ENCODE data around the gene EID3. TPM values are rescaled to one million over a fixed set of nuclear protein-coding genes. Genes with fewer than 3 reads are reported as not detected.
"Not testable (repeated sequence)": the region's sequence is repeated elsewhere in the genome, so short reads cannot be mapped to it uniquely, and the experiment has no call there.

Gene EID3
- total RNA-seq, 1 experiment from 2014 or later: 3.0 TPM

DNA sequence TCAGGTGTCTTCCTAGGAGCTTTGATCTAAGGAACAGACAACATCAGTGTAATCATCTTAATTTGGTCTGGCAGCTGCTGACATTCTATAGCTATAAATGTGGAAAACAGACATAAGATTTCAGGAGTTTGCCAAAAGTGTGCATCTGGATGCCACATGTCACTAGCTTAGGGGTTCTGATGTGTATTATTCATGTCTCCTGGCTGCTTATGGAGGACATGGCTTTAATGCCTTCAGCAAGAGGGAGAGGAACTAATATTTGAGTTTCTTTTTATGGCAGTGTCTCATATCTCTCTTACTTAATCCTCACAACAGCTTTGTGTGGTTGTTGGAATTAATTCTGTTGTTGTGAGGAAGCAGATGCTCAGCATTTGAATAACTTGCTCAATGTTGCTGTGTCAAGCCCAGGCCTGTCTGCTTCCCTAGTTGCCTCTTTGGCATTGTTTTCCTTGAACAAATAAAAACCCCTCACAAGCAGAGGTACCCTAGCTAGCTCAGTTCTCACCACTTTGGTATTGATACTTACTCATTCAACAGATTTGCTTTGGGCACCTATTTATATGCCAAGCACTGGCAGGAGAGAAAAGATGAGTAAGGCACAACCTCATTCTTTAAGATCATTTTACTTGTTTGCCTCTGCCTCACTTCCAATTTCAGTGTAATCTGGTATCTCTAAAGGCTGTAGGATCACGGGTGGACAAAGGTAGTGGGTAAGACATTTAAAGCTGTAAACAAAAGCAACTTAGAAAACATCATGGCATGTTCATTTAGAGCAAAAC is 39.8 kb upstream of the EID3 start:
- TF ChIP-seq, protein P1, sequence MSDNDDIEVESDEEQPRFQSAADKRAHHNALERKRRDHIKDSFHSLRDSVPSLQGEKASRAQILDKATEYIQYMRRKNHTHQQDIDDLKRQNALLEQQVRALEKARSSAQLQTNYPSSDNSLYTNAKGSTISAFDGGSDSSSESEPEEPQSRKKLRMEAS (IDR thresholded peaks at IDR 0.05): no peak
- TF ChIP-seq ELF1 (IDR thresholded peaks at IDR 0.05; ENCODE audit: borderline replicate concordance, low read depth) (no peak), EZH2phosphoT487 (IDR thresholded peaks at IDR 0.05; ENCODE audit: borderline replicate concordance) (no peak), FOSL1 (IDR thresholded peaks at IDR 0.05; ENCODE audit: low read depth) (no peak), ZNF274 (IDR thresholded peaks at IDR 0.05; ENCODE audit: low read depth, low read length) (no peak), EGR1 (IDR thresholded peaks at IDR 0.05; ENCODE audit: low read depth) (no peak), YY1 (IDR thresholded peaks at IDR 0.05; ENCODE audit: extremely low read depth, insufficient replicate concordance, low read depth, low read length) (no peak), SP1 (IDR thresholded peaks at IDR 0.05; ENCODE audit: low read depth) (no peak), CBX3 (IDR thresholded peaks at IDR 0.05; ENCODE audit: low read depth) (no peak)
- TF ChIP-seq, protein P2, sequence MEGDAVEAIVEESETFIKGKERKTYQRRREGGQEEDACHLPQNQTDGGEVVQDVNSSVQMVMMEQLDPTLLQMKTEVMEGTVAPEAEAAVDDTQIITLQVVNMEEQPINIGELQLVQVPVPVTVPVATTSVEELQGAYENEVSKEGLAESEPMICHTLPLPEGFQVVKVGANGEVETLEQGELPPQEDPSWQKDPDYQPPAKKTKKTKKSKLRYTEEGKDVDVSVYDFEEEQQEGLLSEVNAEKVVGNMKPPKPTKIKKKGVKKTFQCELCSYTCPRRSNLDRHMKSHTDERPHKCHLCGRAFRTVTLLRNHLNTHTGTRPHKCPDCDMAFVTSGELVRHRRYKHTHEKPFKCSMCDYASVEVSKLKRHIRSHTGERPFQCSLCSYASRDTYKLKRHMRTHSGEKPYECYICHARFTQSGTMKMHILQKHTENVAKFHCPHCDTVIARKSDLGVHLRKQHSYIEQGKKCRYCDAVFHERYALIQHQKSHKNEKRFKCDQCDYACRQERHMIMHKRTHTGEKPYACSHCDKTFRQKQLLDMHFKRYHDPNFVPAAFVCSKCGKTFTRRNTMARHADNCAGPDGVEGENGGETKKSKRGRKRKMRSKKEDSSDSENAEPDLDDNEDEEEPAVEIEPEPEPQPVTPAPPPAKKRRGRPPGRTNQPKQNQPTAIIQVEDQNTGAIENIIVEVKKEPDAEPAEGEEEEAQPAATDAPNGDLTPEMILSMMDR (IDR thresholded peaks at IDR 0.05 in 2 of 3, conservative IDR thresholded peaks at IDR 0.05 in 1 of 3; ENCODE audit: borderline replicate concordance in 1 of 3, insufficient read depth in 1 of 3, low read depth in 2 of 3, low read length in 2 of 3): no peak
- TF ChIP-seq, protein P3, sequence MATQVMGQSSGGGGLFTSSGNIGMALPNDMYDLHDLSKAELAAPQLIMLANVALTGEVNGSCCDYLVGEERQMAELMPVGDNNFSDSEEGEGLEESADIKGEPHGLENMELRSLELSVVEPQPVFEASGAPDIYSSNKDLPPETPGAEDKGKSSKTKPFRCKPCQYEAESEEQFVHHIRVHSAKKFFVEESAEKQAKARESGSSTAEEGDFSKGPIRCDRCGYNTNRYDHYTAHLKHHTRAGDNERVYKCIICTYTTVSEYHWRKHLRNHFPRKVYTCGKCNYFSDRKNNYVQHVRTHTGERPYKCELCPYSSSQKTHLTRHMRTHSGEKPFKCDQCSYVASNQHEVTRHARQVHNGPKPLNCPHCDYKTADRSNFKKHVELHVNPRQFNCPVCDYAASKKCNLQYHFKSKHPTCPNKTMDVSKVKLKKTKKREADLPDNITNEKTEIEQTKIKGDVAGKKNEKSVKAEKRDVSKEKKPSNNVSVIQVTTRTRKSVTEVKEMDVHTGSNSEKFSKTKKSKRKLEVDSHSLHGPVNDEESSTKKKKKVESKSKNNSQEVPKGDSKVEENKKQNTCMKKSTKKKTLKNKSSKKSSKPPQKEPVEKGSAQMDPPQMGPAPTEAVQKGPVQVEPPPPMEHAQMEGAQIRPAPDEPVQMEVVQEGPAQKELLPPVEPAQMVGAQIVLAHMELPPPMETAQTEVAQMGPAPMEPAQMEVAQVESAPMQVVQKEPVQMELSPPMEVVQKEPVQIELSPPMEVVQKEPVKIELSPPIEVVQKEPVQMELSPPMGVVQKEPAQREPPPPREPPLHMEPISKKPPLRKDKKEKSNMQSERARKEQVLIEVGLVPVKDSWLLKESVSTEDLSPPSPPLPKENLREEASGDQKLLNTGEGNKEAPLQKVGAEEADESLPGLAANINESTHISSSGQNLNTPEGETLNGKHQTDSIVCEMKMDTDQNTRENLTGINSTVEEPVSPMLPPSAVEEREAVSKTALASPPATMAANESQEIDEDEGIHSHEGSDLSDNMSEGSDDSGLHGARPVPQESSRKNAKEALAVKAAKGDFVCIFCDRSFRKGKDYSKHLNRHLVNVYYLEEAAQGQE (IDR thresholded peaks at IDR 0.05; ENCODE audit: low read depth): no peak
- intact Hi-C loops (cut with micrococcal nuclease): no loop called here
- H3K79me2 ChIP-seq (ENCODE audit: insufficient read depth, low read length): no peaks in the 10 kb centered on the region
- peaks cover 0 to 19% of the 10 kb centered on the region in 2 experiments; a peak in 2 of 4 replicates for H3K4me1 ChIP-seq (ENCODE audit: control insufficient read depth in 1 of 2, insufficient read depth in 2 of 2, low read length in 2 of 2)
- CTCF ChIA-PET: no interaction called here
- no peaks in the 10 kb centered on the region for H3K9me2 ChIP-seq (ENCODE audit: insufficient read depth)
- H3K27me3 ChIP-seq (ENCODE audit: insufficient read depth, low read length): no peaks in the 10 kb centered on the region
- BruUV-seq (replicated peaks): no TSS peak
- H3K36me3 ChIP-seq (ENCODE audit: control insufficient read depth in 1 of 2, insufficient read depth in 2 of 2, low read length in 2 of 2): no peaks in the 10 kb centered on the region
- no peak overlapping the region for H3K27ac ChIP-seq (ENCODE audit: low read depth, low read length)
- H3K9ac ChIP-seq (ENCODE audit: low read length): no peak overlapping the region
- DNase-seq (ENCODE audit: low read depth, low spot score) (no peak), ATAC-seq (no peak)
- no peaks in the 10 kb centered on the region for H4K20me1 ChIP-seq (ENCODE audit: insufficient read depth)
- no peak overlapping the region for H3K4me2 ChIP-seq (ENCODE audit: low read length)
- H2AFZ ChIP-seq (ENCODE audit: low read depth, low read length, poor library complexity, severe bottlenecking): no peak overlapping the region
- no peaks in the 10 kb centered on the region for H3K9me3 ChIP-seq (ENCODE audit: control insufficient read depth in 1 of 2, insufficient read depth in 1 of 2, low read depth in 1 of 2, low read length in 2 of 2)
- H3K4me3 ChIP-seq (replicated peaks in 1 of 2; ENCODE audit: low read depth in 1 of 2, low read length in 2 of 2): no peak overlapping the region
- POLR2A ChIA-PET: no interaction called here
- RAD21 ChIA-PET (ENCODE audit: low non-redundant PET in 1 of 2, low total read pairs in 2 of 2, uncharacterized antibody in 2 of 2, unreplicated experiment in 2 of 2): no interaction called here

DNA sequence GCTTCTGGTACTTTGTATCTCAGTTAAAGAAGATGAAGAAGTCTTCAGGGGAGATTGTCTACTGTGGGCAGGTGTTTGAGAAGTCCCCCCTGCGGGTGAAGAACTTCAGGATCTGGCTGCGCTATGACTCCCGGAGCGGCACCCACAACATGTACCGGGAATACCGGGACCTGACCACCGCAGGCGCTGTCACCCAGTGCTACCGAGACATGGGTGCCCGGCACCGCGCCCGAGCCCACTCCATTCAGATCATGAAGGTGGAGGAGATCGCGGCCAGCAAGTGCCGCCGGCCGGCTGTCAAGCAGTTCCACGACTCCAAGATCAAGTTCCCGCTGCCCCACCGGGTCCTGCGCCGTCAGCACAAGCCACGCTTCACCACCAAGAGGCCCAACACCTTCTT is 38.1 kb upstream of the EID3 start:
- H2AFZ ChIP-seq (ENCODE audit: low read depth, low read length, poor library complexity, severe bottlenecking); H3K9ac ChIP-seq (ENCODE audit: low read length); DNase-seq (ENCODE audit: low read depth, low spot score); H3K4me2 ChIP-seq (ENCODE audit: low read length); H3K9me2 ChIP-seq (ENCODE audit: insufficient read depth); H4K20me1 ChIP-seq (ENCODE audit: insufficient read depth); H3K27ac ChIP-seq (ENCODE audit: low read depth, low read length); ATAC-seq; intact Hi-C loops (cut with micrococcal nuclease); POLR2A ChIA-PET; H3K79me2 ChIP-seq (ENCODE audit: insufficient read depth, low read length); H3K27me3 ChIP-seq (ENCODE audit: insufficient read depth, low read length); RAD21 ChIA-PET (ENCODE audit: low non-redundant PET in 1 of 2, low total read pairs in 2 of 2, uncharacterized antibody in 2 of 2, unreplicated experiment in 2 of 2); H3K36me3 ChIP-seq (ENCODE audit: control insufficient read depth in 1 of 2, insufficient read depth in 2 of 2, low read length in 2 of 2); CTCF ChIA-PET; H3K4me3 ChIP-seq (replicated peaks in 1 of 2; ENCODE audit: low read depth in 1 of 2, low read length in 2 of 2); H3K9me3 ChIP-seq (ENCODE audit: control insufficient read depth in 1 of 2, insufficient read depth in 1 of 2, low read depth in 1 of 2, low read length in 2 of 2): not testable (repeated sequence)
- TSS peak; percentile 48 for BruUV-seq (replicated peaks)
- H3K4me1 ChIP-seq (ENCODE audit: control insufficient read depth in 1 of 2, insufficient read depth in 2 of 2, low read length in 2 of 2): peaks cover 0 to 14% of the 10 kb centered on the region in 2 experiments; a peak in 1 of 4 replicates
